Large intestine (tissue), 3 donors: ENCODE results near the gene KIF26A. TPM values are rescaled to one million over a fixed set of nuclear protein-coding genes. Genes with fewer than 3 reads are reported as not detected.

Experiments used
- DNase-seq, 2 donors: peaks; one replicate each; pipeline versions ENCODE4 v3.0.0 to v3.0.0-alpha.2; 2013
- H3K27ac ChIP-seq: one replicate; pipeline ENCODE4 v1.5.1; 2013; ENCODE audit warnings: low read length
- H3K27me3 ChIP-seq: 2 replicates; pipeline ENCODE4 v1.6.1; 2013; ENCODE audit warnings: low read length; ENCODE audit not compliant: control insufficient read depth, insufficient read depth
- H3K36me3 ChIP-seq: 2 replicates; pipeline ENCODE4 v1.6.1; 2013; ENCODE audit warnings: low read length; ENCODE audit not compliant: control insufficient read depth, insufficient read depth
- H3K4me1 ChIP-seq: one replicate; pipeline ENCODE4 v1.6.1; 2013; ENCODE audit warnings: low read length; ENCODE audit not compliant: control insufficient read depth, insufficient read depth
- H3K4me3 ChIP-seq: one replicate; pipeline ENCODE4 v1.5.1; 2013; ENCODE audit warnings: low read length
- H3K9me3 ChIP-seq: one replicate; pipeline ENCODE4 v1.6.1; 2013; ENCODE audit warnings: mild to moderate bottlenecking, low read depth, low read length, moderate library complexity; ENCODE audit not compliant: control insufficient read depth
- WGBS: methylation state at CpG from one replicate; pipeline ENCODE4 v1.1.5; 2013; ENCODE audit warnings: low lambda C conversion rate; ENCODE audit not compliant: insufficient coverage; 5-methylcytosine and 5-hydroxymethylcytosine counted together
- polyA plus RNA-seq: library from polyadenylated mRNA; unstranded; fragments of 120-200 nt; gene quantifications from one replicate; pipeline ENCODE4 v1.2.1, GENCODE V29; 2013

The KIF26A gene
- polyA plus RNA-seq, 1 donor = 8.8 TPM

- WGBS = no CpG with 5 or more reads among the region's 31 CpGs
- Histone ChIP-seq H3K27me3 (no peaks in the 10 kb centered on the region), H3K36me3 (no peaks in the 10 kb centered on the region), H3K9me3 (no peaks in the 10 kb centered on the region), H3K4me1 (peaks cover 2% of the 10 kb centered on the region), H3K27ac (no peak overlapping the region), H3K4me3 (no peak overlapping the region)
- no peak for DNase-seq
Measured at GRCh38 chr14:104095426-104096310, 42.7 kb upstream of the KIF26A start.

DNA sequence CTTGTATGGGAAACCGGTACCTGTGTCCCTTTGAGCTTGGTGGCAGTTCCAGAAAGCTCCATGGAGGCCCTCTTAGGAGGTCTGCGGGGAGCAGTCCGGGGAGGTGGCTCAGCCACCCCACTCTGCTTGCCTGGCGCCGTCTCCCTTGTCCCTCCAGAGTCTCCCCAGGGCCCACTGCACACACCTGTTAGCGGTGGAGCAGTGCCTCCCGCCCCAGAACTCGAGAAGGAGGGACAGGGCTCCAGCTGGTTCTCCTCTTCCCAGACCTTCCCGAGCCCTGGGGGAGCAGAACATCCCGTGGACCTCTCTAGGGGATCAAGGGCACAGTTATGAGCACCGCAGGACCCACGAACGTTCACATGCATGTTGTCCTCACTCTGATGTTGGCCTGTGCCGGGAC, 42.1 kb upstream of the KIF26A start:
- no peak overlapping the region for H3K4me3 ChIP-seq

DNA sequence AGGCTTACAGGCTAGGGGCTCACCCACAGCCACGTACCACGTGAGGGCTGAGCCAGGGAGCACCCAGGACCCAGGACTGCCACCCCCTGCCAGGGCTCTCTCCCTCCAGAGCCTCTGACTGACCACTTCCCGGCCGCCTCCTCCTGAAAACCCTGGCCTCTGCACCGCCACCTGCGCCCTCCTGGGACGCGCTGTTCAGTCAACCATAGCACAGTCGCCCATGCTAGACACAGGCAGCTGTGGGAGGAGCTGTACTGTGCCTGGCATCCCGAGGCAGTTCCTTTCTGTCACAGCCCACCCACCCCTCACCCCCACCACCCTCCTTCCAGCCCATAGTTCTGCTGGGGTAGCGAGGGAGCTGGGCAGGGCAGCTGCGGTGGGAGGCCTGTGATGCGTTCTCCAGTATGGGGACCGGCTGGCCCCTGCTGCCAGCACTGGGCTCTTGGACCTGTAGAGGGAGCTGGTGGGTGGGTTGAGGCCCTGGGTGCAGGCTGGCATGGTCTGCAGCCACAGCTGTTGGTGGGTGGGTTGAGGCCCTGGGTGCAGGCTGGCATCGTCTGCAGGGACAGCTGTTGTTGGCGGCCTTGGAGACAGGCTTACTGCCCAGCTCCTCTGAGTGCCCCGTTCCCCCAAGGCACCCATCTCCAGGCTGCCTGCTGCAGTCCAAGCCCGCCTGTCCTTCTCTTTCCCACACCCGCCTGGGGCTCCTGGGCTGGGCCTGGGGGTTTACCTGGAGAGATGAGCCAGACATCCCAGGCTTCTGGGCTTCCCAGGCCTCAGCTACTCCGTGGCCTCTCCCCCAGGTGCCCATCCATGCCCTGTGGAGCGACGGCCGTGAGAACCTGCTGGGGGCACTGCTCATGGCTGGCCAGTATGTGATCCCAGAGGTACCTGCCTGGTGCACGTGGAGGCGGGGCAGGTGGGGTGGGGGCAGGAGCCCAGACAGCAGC, 41.4 kb upstream of the KIF26A start:
- H3K4me1 ChIP-seq = peaks cover 7% of the 10 kb centered on the region
- H3K9me3 ChIP-seq = no peaks in the 10 kb centered on the region
- no peaks in the 10 kb centered on the region for H3K27me3 ChIP-seq
- no CpG with 5 or more reads among the region's 25 CpGs for WGBS
- DNase-seq = no peak
- no peak overlapping the region for H3K4me3 ChIP-seq
- no peaks in the 10 kb centered on the region for H3K36me3 ChIP-seq
- H3K27ac ChIP-seq = no peak overlapping the region

More for the DNA sequence above, 42.1 kb upstream of the KIF26A start:
- WGBS = no CpG with 5 or more reads among the region's 14 CpGs
- Histone ChIP-seq H3K4me1 (peaks cover 7% of the 10 kb centered on the region), H3K36me3 (no peaks in the 10 kb centered on the region), H3K27me3 (no peaks in the 10 kb centered on the region), H3K27ac (no peak overlapping the region), H3K9me3 (no peaks in the 10 kb centered on the region)
- no peak for DNase-seq

- no peaks in the 10 kb centered on the region for H3K9me3 ChIP-seq
- no peak overlapping the region for H3K27ac ChIP-seq
- WGBS = no CpG with 5 or more reads among the region's 25 CpGs
- no peak overlapping the region for H3K4me3 ChIP-seq
- DNase-seq = no peak
- H3K27me3 ChIP-seq = no peaks in the 10 kb centered on the region
- no peaks in the 10 kb centered on the region for H3K36me3 ChIP-seq
- peaks cover 7% of the 10 kb centered on the region for H3K4me1 ChIP-seq
Measured at GRCh38 chr14:104098272-104099095, 39.9 kb upstream of the KIF26A start.

- Histone ChIP-seq H3K9me3 (no peaks in the 10 kb centered on the region), H3K4me3 (no peak overlapping the region), H3K4me1 (peaks cover 7% of the 10 kb centered on the region), H3K27ac (no peak overlapping the region), H3K36me3 (no peaks in the 10 kb centered on the region), H3K27me3 (no peaks in the 10 kb centered on the region)
- no peak for DNase-seq
- no CpG with 5 or more reads among the region's 26 CpGs for WGBS
Measured at GRCh38 chr14:104099096-104100041, 39.0 kb upstream of the KIF26A start.

DNA sequence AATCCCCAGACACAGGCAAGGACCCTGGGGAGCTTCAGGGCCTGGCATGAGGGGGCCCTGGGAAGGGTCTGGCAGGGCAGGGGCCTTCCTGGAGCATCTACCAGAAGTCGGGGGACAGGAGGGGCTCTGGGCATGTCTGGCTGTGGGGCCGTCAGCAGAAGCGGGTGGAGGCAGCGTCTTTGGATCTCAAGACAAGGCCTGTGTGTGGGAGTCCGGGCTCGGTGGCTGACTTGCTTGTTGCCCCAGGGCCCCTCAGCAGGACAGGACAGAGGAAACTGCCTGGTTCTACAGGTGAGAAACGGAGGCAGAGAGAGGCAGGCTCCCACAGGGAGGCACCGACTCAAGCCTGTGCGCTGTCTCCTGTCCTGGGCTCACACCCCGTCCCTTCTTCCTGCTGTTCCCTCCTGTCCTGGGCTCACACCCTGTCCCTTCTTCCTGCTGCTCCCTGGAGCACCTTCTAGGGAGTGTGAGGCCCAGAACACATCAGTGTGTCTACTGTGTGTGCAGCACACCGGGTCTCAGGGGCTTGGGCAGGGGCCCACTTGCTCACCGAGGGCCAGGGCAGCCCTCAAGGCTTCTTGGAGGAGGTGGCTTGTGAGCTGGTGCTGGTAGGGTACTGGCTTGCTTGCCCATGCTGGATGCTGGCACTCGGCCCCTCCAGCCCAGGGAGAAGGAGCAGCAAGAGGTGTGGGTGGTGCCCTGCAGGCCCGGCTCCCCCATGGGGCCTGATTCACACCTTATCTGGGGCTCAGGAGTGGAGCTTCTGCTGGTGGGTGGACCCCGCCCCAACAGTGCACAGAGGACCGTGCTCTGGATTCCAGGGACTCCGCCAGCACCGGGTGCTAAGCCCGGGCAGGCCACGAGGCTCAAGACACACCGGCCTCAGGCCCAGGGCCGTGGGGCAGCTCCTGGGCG, 38.0 kb upstream of the KIF26A start:
- WGBS = no CpG with 5 or more reads among the region's 23 CpGs
- no peak for DNase-seq
- H3K27me3 ChIP-seq = no peaks in the 10 kb centered on the region
- peaks cover 7% of the 10 kb centered on the region for H3K4me1 ChIP-seq
- H3K27ac ChIP-seq = no peak overlapping the region
- no peak overlapping the region for H3K4me3 ChIP-seq
- H3K36me3 ChIP-seq = no peaks in the 10 kb centered on the region
- H3K9me3 ChIP-seq = no peaks in the 10 kb centered on the region

- Histone ChIP-seq H3K27me3 (no peaks in the 10 kb centered on the region), H3K27ac (no peak overlapping the region), H3K4me1 (peaks cover 7% of the 10 kb centered on the region), H3K36me3 (no peaks in the 10 kb centered on the region), H3K9me3 (no peaks in the 10 kb centered on the region), H3K4me3 (no peak overlapping the region)
- DNase-seq = no peak
- no CpG with 5 or more reads among the region's 16 CpGs for WGBS
Measured at GRCh38 chr14:104101086-104101621, 37.2 kb upstream of the KIF26A start.

- DNase-seq = no peak
- Histone ChIP-seq H3K36me3 (no peaks in the 10 kb centered on the region), H3K4me3 (no peak overlapping the region), H3K27me3 (no peaks in the 10 kb centered on the region), H3K9me3 (no peaks in the 10 kb centered on the region), H3K27ac (no peak overlapping the region), H3K4me1 (peaks cover 7% of the 10 kb centered on the region)
- no CpG with 5 or more reads among the region's 16 CpGs for WGBS
Measured at GRCh38 chr14:104101651-104102281, 36.6 kb upstream of the KIF26A start.
